ENCODE results near the gene POSTN.

POSTN gene

GRCh38 chr13:37632294-37632693, 33.7 kb upstream of the POSTN start:
- no peak for TF ChIP-seq CTCF (IDR thresholded peaks at IDR 0.05)

- no peak for TF ChIP-seq CTCF (IDR thresholded peaks at IDR 0.05)
Measured at GRCh38 chr13:37627428-37627827, 28.9 kb upstream of the POSTN start.

- TF ChIP-seq CTCF (IDR thresholded peaks at IDR 0.05): no peak
Measured at GRCh38 chr13:37621811-37622361, 23.3 kb upstream of the POSTN start.

- no peak for TF ChIP-seq CTCF (IDR thresholded peaks at IDR 0.05)
Measured at GRCh38 chr13:37618554-37618953, 20.0 kb upstream of the POSTN start.

GRCh38 chr13:37617173-37617572, 18.6 kb upstream of the POSTN start:
- TF ChIP-seq CTCF (IDR thresholded peaks at IDR 0.05): no peak

- TF ChIP-seq CTCF (IDR thresholded peaks at IDR 0.05): no peak
Measured at GRCh38 chr13:37616131-37616530, 17.6 kb upstream of the POSTN start.

GRCh38 chr13:37615276-37615675, 16.7 kb upstream of the POSTN start:
- TF ChIP-seq CTCF (IDR thresholded peaks at IDR 0.05): no peak

- no peak for TF ChIP-seq CTCF (IDR thresholded peaks at IDR 0.05)
Measured at GRCh38 chr13:37613638-37614037, 15.1 kb upstream of the POSTN start.
